K562 (cell line): ENCODE measurements around the gene ATP6V1G2. TPM values are rescaled to one million over a fixed set of nuclear protein-coding genes. Genes with fewer than 3 reads are reported as not detected.

ENCODE experiments used
- ARID4B ChIP-seq: sonication (generic); formaldehyde crosslinking; IDR thresholded peaks from 2 replicates; pipeline ENCODE4 v1.8.0; 2022; ENCODE audit warnings: mild to moderate bottlenecking, missing genetic modification reagents
- ATF4 ChIP-seq: fragments of 450-650 bp; formaldehyde crosslinking; IDR thresholded peaks from 2 replicates; pipeline ENCODE4 v1.4.0; 2022; ENCODE audit warnings: mild to moderate bottlenecking, moderate library complexity
- EP400 ChIP-seq: fragments of 450-650 bp; IDR thresholded peaks from 2 replicates; pipeline ENCODE4 v1.6.1; 2017; ENCODE audit warnings: antibody characterized with exemption, mild to moderate bottlenecking, moderate library complexity
- NFRKB ChIP-seq: fragments of 450-650 bp; IDR thresholded peaks from 2 replicates; pipeline ENCODE4 v1.6.1; 2016; ENCODE audit warnings: low read depth
- SRSF1 ChIP-seq: fragments of 200-400 bp; formaldehyde crosslinking; IDR thresholded peaks from 2 replicates; pipeline ENCODE4 v1.6.1; 2017; ENCODE audit warnings: mild to moderate bottlenecking, low read depth, low read length, moderate library complexity
- ZBTB33 ChIP-seq: sonication (generic); formaldehyde crosslinking; IDR thresholded peaks from 2 replicates; pipeline ENCODE4 v1.8.1; 2023; ENCODE audit warnings: mild to moderate bottlenecking, missing genetic modification reagents
- ZFP91 ChIP-seq: sonication (generic); formaldehyde crosslinking; IDR thresholded peaks from 2 replicates; pipeline ENCODE4 v1.8.0; 2022; ENCODE audit warnings: mild to moderate bottlenecking, missing genetic modification reagents
- ZNF140 ChIP-seq: fragments of 250-450 bp; sonication (Bioruptor Pico); IDR thresholded peaks from 2 replicates; pipeline ENCODE4 v1.8.0; 2021; ENCODE audit warnings: moderate library complexity, mild to moderate bottlenecking, inconsistent platforms
- ZNF407 ChIP-seq: fragments of 450-650 bp; IDR thresholded peaks from 2 replicates; pipeline ENCODE4 v1.6.1; 2016; ENCODE audit warnings: low read depth
- polyA plus RNA-seq, 8 experiments: library from polyadenylated mRNA; depleted of rRNA in 4 of 8; stranded (reverse) in 5 of 8; unstranded in 3 of 8; fragments of >200 nt; fragmentation: Nextera tagmentation in 2 of 8; fragmentation: Illumina TruSeq in 1 of 8; extraction: Ambion mirVana in 2 of 8; extraction: Trizol in 1 of 8; gene quantifications; 2 replicates each; pipeline versions ENCODE4 v1.2.1 to v1.2.3, GENCODE V29; 2011 to 2014; ENCODE audit warnings: inconsistent platforms in 1 of 8, missing spikeins in 1 of 8
- total RNA-seq, 7 experiments: library from RNA; depleted of rRNA in 6 of 7; stranded (reverse); fragments of >200 nt in 6 of 7; fragmentation: Illumina TruSeq in 2 of 7; extraction: Trizol in 2 of 7; gene quantifications; 2 replicates each; pipeline versions ENCODE4 v1.2.1 to v1.2.3, GENCODE V29; 2011 to 2021; ENCODE audit warnings: low replicate concordance in 1 of 7

The ATP6V1G2 gene
- total and polyA plus RNA-seq, 9 of the 15 experiments (the other 6 are each of a cell fraction or from before 2014, with no cell fraction given): 0.14 to 1.5 (median 0.33) TPM

- TF ChIP-seq ZNF407: no peak
- no peak for TF ChIP-seq NFRKB
- peak; percentile 71; the same call in 1 of the 2 replicates for TF ChIP-seq ZBTB33 (CRISPR knock-in tag)
- TF ChIP-seq SRSF1: 0 out of 2 replicates have a peak, but pooled peaks have one; percentile 55
- TF ChIP-seq EP400: peak; percentile 44; the same call in 1 of the 2 replicates
- TF ChIP-seq ARID4B (CRISPR knock-in tag): peak; percentile 83
- TF ChIP-seq ATF4 (CRISPR knock-in tag): peak; percentile 27; the same call in 1 of the 2 replicates
- peak; percentile 78; the same call in 1 of the 2 replicates for TF ChIP-seq ZFP91 (CRISPR knock-in tag)
- TF ChIP-seq ZNF140 (CRISPR knock-in tag): no peak
These were observed 34.5 kb upstream of the ATP6V1G2 start (continued) for GRCh38 chr6:31580807-31581433.
